Brain microvascular endothelial cell (primary cell): ENCODE results near the gene TFEB.

Experiments
- DNase-seq: peaks from one replicate; pipeline ENCODE4 v3.0.0-alpha.2; 2020
- H3K27ac ChIP-seq: fragments of 250-450 bp; sonication (Bioruptor Pico); 2 replicates; pipeline ENCODE4 v1.5.1; 2020; ENCODE audit warnings: mild to moderate bottlenecking, moderate library complexity
- H3K27me3 ChIP-seq: fragments of 250-450 bp; sonication (Bioruptor Pico); replicated peaks from 2 replicates; pipeline ENCODE4 v1.5.1; 2020; ENCODE audit warnings: mild to moderate bottlenecking
- H3K36me3 ChIP-seq: fragments of 250-450 bp; sonication (Bioruptor Pico); replicated peaks from 2 replicates; pipeline ENCODE4 v1.5.1; 2020; ENCODE audit warnings: mild to moderate bottlenecking
- H3K4me3 ChIP-seq: 2 replicates; pipeline ENCODE4 v1.5.1; 2011; ENCODE audit warnings: low read depth, mild to moderate bottlenecking, control low read depth, low read length, moderate library complexity
- CTCF ChIP-seq: IDR thresholded peaks from 2 replicates; pipeline ENCODE4 v1.5.1; 2011; ENCODE audit warnings: low read depth, mild to moderate bottlenecking, moderate library complexity, low read length, control low read depth, inconsistent platforms; ENCODE audit errors: missing control alignments
- in situ Hi-C: cut with HindIII; loops from 2 replicates; pipeline ENCODE4 v1.10.0; 2017; ENCODE audit warnings: low sequenced_read_pairs, low pct_ligation_motif_present

TFEB gene

GRCh38 chr6:41732591-41733359 is 2.6 kb downstream of the TFEB start:
- DNase-seq: no peak
- TF ChIP-seq CTCF: no peak
- H3K4me3 ChIP-seq: peak overlapping the region; percentile 73
- no peaks in the 10 kb centered on the region for H3K36me3 ChIP-seq
- no peak overlapping the region for H3K27ac ChIP-seq
- in situ Hi-C loops: no loop called here
- H3K27me3 ChIP-seq: no peaks in the 10 kb centered on the region

- no peak for DNase-seq
- Histone ChIP-seq H3K27ac (no peak overlapping the region), H3K4me3 (no peak overlapping the region), H3K27me3 (no peaks in the 10 kb centered on the region), H3K36me3 (no peaks in the 10 kb centered on the region)
- no peak for TF ChIP-seq CTCF
- in situ Hi-C loops: no loop called here
Observed at GRCh38 chr6:41732149-41732548, 3.3 kb downstream of the TFEB start.

- H3K36me3 ChIP-seq: no peaks in the 10 kb centered on the region
- H3K27ac ChIP-seq: no peak overlapping the region
- DNase-seq: no peak
- no peak overlapping the region for H3K4me3 ChIP-seq
- TF ChIP-seq CTCF: no peak
- no peaks in the 10 kb centered on the region for H3K27me3 ChIP-seq
- in situ Hi-C loops: no loop called here
Observed at GRCh38 chr6:41731561-41732086, 3.8 kb downstream of the TFEB start.

- H3K4me3 ChIP-seq: no peak overlapping the region
- no peak for DNase-seq
- no peak overlapping the region for H3K27ac ChIP-seq
- TF ChIP-seq CTCF: no peak
- no peaks in the 10 kb centered on the region for H3K36me3 ChIP-seq
- H3K27me3 ChIP-seq: no peaks in the 10 kb centered on the region
- in situ Hi-C loops: no loop called here
Observed at GRCh38 chr6:41730531-41731436, 4.6 kb downstream of the TFEB start.

- in situ Hi-C loops: no loop called here
- no peak overlapping the region for H3K4me3 ChIP-seq
Observed at GRCh38 chr6:41729624-41730023, 5.8 kb downstream of the TFEB start.

More at GRCh38 chr6:41729624-41730023, 5.8 kb downstream of the TFEB start:
- DNase-seq: no peak
- TF ChIP-seq CTCF: no peak
- Histone ChIP-seq H3K27ac (no peak overlapping the region), H3K36me3 (no peaks in the 10 kb centered on the region), H3K27me3 (no peaks in the 10 kb centered on the region)
